LNCAP (cell line): ENCODE measurements around the gene PPFIA3.

Experiments
- TF ChIP-seq, protein P1 (sequence below): fragments of 450-650 bp; IDR thresholded peaks from 2 replicates; pipeline ENCODE4 v1.5.1; 2017; ENCODE audit warnings: mild to moderate bottlenecking

The PPFIA3 gene

DNA sequence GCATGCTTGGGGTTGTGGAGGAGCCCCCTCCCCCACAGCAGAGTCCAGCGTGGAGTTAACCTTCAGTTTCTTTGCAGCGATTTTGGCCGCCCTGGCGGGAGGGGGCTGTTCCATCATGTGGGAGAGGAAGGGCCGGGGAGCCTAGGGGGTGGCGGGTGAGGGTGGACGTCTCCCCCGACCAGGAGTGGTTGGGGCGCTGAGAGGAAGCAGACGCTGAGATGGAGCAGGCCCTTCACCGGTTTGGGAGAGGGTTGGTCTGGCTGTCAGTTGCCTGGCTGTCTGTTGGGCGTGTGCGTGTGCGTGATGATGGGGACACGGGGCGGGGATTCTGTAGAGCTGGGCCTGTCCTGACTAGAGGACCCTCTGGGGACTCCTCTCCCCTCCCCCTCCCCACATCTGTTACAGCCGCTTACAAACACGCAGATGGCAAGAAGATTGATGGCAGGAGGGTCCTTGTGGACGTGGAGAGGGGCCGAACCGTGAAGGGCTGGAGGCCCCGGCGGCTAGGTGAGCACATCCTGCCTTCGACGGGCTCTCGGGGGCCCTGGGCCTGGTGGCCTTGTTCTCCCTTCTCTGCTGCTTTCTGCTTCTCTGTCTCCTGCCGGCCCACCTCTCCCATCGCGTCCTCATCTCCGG, 15.0 kb upstream of the PPFIA3 start:
- TF ChIP-seq, protein P1, sequence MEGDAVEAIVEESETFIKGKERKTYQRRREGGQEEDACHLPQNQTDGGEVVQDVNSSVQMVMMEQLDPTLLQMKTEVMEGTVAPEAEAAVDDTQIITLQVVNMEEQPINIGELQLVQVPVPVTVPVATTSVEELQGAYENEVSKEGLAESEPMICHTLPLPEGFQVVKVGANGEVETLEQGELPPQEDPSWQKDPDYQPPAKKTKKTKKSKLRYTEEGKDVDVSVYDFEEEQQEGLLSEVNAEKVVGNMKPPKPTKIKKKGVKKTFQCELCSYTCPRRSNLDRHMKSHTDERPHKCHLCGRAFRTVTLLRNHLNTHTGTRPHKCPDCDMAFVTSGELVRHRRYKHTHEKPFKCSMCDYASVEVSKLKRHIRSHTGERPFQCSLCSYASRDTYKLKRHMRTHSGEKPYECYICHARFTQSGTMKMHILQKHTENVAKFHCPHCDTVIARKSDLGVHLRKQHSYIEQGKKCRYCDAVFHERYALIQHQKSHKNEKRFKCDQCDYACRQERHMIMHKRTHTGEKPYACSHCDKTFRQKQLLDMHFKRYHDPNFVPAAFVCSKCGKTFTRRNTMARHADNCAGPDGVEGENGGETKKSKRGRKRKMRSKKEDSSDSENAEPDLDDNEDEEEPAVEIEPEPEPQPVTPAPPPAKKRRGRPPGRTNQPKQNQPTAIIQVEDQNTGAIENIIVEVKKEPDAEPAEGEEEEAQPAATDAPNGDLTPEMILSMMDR, result no peak

DNA sequence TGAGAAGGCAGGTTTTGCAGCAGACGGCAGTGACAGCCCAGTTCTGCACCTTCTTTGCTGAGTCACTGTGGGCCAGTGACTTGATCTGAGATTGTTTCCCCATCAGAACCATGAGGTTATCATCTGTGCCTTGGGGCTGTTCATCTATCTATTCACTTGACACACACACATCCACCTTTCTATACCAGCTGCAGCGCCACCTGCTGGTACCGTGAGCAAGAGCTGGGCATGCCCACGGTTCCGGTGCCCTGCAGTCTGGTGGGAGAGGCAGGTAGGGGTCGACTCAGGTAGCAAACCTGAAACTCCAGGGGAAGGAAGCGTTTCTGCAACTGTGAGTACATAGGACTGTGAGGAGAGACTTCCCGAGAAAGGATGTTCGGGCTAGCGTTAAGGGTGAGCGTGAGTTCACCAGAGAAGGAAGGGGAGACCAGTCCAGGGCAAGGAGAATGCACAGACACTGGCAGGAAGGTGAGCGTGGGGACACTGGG, 12.7 kb upstream of the PPFIA3 start:
- TF ChIP-seq, protein P1, result peak; percentile 84

DNA sequence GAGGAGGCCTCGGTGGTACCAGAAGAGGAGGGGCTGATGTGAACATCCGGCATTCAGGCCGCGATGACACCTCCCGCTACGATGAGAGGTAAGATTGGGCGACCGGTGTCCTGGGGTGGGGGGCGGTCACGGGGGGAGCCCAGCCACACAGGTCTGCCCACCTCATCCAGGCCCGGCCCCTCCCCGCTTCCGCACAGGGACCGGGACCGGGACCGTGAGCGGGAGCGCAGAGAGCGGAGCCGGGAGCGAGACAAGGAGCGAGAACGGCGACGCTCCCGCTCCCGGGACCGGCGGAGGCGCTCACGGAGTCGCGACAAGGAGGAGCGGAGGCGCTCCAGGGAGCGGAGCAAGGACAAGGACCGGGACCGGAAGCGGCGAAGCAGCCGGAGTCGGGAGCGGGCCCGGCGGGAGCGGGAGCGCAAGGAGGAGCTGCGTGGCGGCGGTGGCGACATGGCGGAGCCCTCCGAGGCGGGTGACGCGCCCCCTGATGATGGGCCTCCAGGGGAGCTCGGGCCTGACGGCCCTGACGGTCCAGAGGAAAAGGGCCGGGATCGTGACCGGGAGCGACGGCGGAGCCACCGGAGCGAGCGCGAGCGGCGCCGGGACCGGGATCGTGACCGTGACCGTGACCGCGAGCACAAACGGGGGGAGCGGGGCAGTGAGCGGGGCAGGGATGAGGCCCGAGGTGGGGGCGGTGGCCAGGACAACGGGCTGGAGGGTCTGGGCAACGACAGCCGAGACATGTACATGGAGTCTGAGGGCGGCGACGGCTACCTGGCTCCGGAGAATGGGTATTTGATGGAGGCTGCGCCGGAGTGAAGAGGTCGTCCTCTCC, 11.5 kb upstream of the PPFIA3 start:
- TF ChIP-seq, protein P1, result no peak

DNA sequence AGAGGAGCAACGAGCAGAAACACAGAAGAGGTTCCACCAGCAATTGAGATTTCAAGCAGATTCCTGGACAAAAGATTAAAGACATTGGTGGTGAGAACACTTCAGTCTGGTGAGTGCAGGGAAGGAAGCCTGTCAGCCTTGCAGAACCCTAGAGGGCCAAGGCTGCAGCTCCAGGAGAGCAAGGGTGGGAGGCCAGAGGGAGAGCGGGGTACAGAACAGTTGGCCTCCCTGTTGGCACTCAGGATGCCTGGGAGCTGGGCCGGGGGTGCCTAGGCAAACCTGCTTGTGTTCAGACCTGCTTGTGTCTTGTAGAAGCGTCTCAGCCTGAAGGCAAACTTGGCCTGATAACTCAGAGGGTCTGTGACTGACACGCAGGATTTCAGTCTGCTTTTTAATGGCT, 10.3 kb upstream of the PPFIA3 start:
- TF ChIP-seq, protein P1, result no peak

DNA sequence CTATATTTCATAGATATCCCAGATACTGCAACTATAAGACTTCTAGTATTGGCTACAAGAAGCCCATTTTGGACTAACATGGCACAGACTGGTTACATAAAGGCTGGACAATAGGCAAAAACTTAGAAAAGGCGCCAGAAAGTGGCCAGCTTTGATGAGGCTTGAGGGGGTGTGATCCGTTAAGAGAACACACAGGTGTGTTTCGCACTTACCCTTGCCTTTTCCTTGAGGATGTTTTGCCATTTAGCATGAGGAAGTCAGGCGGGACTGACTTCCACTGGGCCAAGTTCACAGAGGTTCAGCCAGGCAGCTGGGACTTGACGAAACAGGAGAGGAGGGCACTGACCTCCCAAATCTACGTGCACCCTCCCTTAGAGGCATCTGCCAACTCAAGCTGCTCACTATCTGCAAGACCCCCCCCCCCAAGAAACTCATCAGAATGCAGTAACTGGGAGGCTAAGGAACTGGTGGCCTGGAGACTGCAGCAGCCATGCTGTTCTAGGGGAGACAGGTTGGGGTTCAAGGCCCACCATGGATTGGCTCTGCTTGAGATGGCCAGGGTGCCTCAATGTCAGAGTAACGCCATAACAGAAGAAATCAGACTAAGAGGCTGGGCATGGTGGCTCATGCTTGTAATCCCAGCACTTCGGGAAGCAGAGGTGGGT, 9.6 kb upstream of the PPFIA3 start:
- TF ChIP-seq, protein P1, result no peak

DNA sequence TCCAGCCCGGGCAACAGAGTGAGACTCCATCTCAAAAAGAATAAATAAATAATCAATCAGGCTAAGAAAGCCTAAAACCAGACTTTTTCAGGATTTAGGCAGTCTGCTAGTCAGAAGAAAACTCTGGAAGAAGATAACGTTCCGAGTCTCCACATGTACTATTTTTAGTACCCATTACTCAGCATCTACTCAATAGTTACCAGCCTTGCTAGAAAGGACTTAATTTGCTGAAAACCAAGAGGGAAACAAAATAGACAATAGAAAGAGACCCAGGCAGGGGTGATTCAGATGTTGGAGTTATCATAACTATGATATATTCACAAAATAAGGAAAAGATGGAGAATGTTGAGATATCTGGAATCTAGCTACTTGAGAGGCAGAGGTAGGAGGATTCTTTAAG, 8.8 kb upstream of the PPFIA3 start:
- TF ChIP-seq, protein P1, result no peak

DNA sequence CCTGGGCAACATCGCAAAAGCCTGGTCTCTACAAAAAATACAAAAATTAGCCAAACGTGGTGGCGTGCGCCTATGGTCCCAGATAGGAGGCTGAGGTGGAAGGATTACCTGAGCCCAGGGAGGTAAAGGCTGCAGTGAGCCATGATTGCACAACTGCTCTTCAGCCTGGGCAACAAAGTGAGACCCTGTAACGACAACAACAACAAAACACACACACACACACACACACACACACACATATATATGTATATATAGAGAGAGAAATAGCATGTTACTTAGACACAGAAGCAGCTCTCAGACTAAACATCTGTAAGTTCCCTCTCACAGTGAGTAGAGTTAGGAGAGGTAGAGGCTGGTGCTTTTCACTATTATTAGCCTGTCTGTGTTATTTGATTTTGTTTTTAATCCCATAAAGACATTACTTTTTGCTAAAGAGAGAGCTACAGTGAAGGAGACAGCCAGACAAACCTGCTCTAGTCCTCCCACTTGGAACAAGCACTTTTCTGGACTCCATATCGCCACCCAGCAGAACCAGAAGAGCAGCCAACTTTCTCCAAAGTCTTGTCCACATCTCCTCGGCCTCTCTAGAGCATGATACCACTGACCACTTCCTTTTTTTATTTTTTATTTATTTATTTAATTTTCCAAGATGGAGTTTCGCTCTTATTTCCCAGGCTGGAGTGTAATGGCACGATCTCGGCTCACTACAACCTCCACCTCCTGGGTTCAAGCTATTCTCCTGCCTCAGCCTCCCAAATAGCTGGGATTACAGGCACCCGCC, 7.9 kb upstream of the PPFIA3 start:
- TF ChIP-seq, protein P1, result no peak
